ENCODE measurements around the gene EHD3.

Gene EHD3

DNA sequence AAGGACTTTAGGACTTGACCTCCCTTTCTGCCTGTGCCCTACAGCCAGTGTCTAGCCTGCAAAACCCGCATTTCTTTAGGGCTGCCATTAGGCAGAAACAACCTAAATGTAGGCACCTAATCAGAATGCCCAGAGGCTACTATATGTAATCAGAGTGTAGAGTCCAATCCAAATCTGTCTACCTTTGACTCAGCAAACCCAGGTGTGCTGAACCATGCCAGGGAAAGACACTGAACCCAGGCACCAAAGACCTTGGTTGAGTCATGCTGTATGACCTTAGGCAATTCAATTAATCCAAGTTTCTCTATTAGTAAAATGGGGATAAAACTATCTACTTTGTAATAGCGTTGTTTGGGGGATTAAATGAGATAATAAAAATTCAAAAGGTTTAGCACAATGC, 37.3 kb upstream of the EHD3 start:
- H3K79me2 ChIP-seq (ENCODE audit: insufficient read depth, low read length), result no peaks in the 10 kb centered on the region
- no peaks in the 10 kb centered on the region for H3K9me2 ChIP-seq (replicated peaks; ENCODE audit: insufficient read depth, low read length)
- no peak overlapping the region for H2AFZ ChIP-seq (ENCODE audit: low read depth, low read length, severe bottlenecking)
- H3F3A ChIP-seq (ENCODE audit: insufficient read depth), result no peaks in the 10 kb centered on the region
- TF ChIP-seq EZH2phosphoT487 (conservative IDR thresholded peaks at IDR 0.05; ENCODE audit: low read length), result no peak
- TF ChIP-seq, protein P1, sequence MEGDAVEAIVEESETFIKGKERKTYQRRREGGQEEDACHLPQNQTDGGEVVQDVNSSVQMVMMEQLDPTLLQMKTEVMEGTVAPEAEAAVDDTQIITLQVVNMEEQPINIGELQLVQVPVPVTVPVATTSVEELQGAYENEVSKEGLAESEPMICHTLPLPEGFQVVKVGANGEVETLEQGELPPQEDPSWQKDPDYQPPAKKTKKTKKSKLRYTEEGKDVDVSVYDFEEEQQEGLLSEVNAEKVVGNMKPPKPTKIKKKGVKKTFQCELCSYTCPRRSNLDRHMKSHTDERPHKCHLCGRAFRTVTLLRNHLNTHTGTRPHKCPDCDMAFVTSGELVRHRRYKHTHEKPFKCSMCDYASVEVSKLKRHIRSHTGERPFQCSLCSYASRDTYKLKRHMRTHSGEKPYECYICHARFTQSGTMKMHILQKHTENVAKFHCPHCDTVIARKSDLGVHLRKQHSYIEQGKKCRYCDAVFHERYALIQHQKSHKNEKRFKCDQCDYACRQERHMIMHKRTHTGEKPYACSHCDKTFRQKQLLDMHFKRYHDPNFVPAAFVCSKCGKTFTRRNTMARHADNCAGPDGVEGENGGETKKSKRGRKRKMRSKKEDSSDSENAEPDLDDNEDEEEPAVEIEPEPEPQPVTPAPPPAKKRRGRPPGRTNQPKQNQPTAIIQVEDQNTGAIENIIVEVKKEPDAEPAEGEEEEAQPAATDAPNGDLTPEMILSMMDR (IDR thresholded peaks at IDR 0.05; ENCODE audit: insufficient read depth, low read length, poor library complexity, severe bottlenecking), result no peak
- H3K36me3 ChIP-seq (ENCODE audit: low read length), result no peaks in the 10 kb centered on the region
- no peaks in the 10 kb centered on the region for H4K20me1 ChIP-seq (ENCODE audit: low read depth, low read length)
- H3K9ac ChIP-seq (ENCODE audit: low read length), result no peak overlapping the region
- H3K27me3 ChIP-seq (ENCODE audit: low read length), result no peaks in the 10 kb centered on the region
- H3K27ac ChIP-seq (ENCODE audit: low read depth, low read length), result no peak overlapping the region
- no peaks in the 10 kb centered on the region for H3K9me3 ChIP-seq (ENCODE audit: insufficient read depth, low read length)
- H3K4me3 ChIP-seq (ENCODE audit: insufficient read depth, low read length, poor library complexity, severe bottlenecking), result no peak overlapping the region
- no peak overlapping the region for H3K4me2 ChIP-seq (ENCODE audit: low read depth, low read length, poor library complexity, severe bottlenecking)

DNA sequence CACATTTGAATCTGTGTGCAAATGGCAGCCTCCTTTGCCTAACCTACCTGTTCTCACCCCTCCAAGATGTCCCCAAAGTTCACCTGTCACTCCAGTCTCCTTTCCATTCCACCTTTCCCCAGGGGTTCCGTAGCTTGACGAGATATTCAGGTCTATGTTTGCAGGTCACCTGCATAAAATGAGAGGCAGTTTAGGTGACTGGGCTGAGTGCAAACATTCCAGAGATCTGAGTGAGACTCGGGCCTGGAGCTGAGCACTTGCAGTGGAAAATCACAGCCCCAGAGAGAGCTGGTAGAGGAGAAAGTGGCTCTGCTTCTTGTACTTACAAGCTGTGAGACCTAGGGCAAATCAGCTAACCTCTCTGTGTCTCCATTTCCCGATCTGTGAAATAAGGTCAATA, 36.8 kb upstream of the EHD3 start:
- Histone ChIP-seq H3K27ac (ENCODE audit: low read depth, low read length) (no peak overlapping the region), H3K4me3 (ENCODE audit: insufficient read depth, low read length, poor library complexity, severe bottlenecking) (no peak overlapping the region), H3K27me3 (ENCODE audit: low read length) (no peaks in the 10 kb centered on the region), H3F3A (ENCODE audit: insufficient read depth) (no peaks in the 10 kb centered on the region), H3K36me3 (ENCODE audit: low read length) (no peaks in the 10 kb centered on the region), H4K20me1 (ENCODE audit: low read depth, low read length) (no peaks in the 10 kb centered on the region), H3K9me2 (replicated peaks; ENCODE audit: insufficient read depth, low read length) (no peaks in the 10 kb centered on the region), H2AFZ (ENCODE audit: low read depth, low read length, severe bottlenecking) (no peak overlapping the region), H3K9ac (ENCODE audit: low read length) (no peak overlapping the region), H3K79me2 (ENCODE audit: insufficient read depth, low read length) (no peaks in the 10 kb centered on the region), H3K9me3 (ENCODE audit: insufficient read depth, low read length) (no peaks in the 10 kb centered on the region), H3K4me2 (ENCODE audit: low read depth, low read length, poor library complexity, severe bottlenecking) (no peak overlapping the region)
- TF ChIP-seq EZH2phosphoT487 (conservative IDR thresholded peaks at IDR 0.05; ENCODE audit: low read length), result no peak
- TF ChIP-seq, protein P1 (IDR thresholded peaks at IDR 0.05; ENCODE audit: insufficient read depth, low read length, poor library complexity, severe bottlenecking), result no peak

DNA sequence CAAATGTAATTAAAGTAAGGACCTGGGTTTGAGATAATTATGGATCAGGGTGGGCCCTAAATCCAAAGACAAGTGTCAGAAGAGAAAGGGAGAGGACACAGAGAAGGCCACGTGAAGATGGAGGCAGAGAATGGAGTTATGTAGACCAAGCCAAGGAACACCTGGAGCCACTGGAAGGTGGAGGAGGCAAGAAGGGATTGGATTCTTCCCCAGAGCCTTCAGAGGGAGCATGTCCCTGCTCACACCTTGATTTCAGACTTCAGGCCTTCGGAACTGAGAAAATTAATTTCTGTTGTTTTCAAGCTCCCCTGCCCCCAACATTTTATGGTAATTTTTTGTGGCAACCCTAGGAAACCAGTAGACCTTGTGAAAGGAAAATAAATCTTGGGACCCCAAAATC, 36.3 kb upstream of the EHD3 start:
- Histone ChIP-seq H2AFZ (ENCODE audit: low read depth, low read length, severe bottlenecking) (no peak overlapping the region), H3K4me2 (ENCODE audit: low read depth, low read length, poor library complexity, severe bottlenecking) (no peak overlapping the region), H3F3A (ENCODE audit: insufficient read depth) (no peaks in the 10 kb centered on the region), H3K9ac (ENCODE audit: low read length) (no peak overlapping the region), H3K27ac (ENCODE audit: low read depth, low read length) (no peak overlapping the region), H3K79me2 (ENCODE audit: insufficient read depth, low read length) (no peaks in the 10 kb centered on the region), H3K36me3 (ENCODE audit: low read length) (no peaks in the 10 kb centered on the region), H3K9me3 (ENCODE audit: insufficient read depth, low read length) (no peaks in the 10 kb centered on the region), H3K4me3 (ENCODE audit: insufficient read depth, low read length, poor library complexity, severe bottlenecking) (no peak overlapping the region), H3K9me2 (replicated peaks; ENCODE audit: insufficient read depth, low read length) (no peaks in the 10 kb centered on the region), H4K20me1 (ENCODE audit: low read depth, low read length) (no peaks in the 10 kb centered on the region), H3K27me3 (ENCODE audit: low read length) (no peaks in the 10 kb centered on the region)
- TF ChIP-seq, protein P1 (IDR thresholded peaks at IDR 0.05; ENCODE audit: insufficient read depth, low read length, poor library complexity, severe bottlenecking), result no peak
- no peak for TF ChIP-seq EZH2phosphoT487 (conservative IDR thresholded peaks at IDR 0.05; ENCODE audit: low read length)

Measured in SU-DHL-6 (cell line).